ENCODE results near the gene DENND5B.

DNA sequence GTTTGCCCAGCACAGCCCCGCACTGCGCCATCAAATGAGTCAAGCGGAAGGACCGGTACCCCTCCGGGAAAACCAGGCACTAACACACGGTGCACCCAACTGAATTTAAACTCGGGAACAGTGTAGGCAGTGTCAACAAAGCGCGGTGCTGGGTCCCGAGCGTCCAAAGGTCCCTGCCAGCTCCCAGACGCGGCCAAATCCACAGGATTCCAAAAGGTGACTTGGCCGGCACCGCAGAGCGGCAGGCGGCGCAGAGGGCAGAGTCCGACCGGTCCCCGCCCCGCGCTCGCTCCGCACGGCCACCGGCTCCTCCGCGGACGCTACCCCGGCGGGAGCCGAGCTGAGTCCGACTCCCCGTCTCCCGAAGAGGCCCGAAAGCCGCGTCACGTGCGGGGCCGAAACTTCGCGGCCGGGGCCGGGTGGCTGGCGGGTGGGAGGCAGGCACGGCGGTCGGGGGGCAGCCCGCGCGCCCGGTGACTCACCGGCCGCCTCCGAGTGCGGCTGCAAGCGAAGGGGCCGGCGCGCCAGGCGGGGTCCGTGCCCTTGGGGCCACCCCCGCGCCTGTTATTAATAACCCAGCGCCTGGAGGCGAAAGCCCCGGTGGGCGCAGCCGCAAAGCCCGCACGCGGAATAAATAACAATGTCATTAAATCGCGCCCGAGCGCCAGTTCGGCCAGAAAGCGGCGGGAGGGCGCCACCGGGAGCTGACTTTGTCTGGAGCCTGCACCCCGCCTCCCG, 863 bp downstream of the DENND5B start:
- TF ChIP-seq, protein P1, sequence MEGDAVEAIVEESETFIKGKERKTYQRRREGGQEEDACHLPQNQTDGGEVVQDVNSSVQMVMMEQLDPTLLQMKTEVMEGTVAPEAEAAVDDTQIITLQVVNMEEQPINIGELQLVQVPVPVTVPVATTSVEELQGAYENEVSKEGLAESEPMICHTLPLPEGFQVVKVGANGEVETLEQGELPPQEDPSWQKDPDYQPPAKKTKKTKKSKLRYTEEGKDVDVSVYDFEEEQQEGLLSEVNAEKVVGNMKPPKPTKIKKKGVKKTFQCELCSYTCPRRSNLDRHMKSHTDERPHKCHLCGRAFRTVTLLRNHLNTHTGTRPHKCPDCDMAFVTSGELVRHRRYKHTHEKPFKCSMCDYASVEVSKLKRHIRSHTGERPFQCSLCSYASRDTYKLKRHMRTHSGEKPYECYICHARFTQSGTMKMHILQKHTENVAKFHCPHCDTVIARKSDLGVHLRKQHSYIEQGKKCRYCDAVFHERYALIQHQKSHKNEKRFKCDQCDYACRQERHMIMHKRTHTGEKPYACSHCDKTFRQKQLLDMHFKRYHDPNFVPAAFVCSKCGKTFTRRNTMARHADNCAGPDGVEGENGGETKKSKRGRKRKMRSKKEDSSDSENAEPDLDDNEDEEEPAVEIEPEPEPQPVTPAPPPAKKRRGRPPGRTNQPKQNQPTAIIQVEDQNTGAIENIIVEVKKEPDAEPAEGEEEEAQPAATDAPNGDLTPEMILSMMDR (IDR thresholded peaks at IDR 0.05) = no peak
- TF ChIP-seq, protein P2, sequence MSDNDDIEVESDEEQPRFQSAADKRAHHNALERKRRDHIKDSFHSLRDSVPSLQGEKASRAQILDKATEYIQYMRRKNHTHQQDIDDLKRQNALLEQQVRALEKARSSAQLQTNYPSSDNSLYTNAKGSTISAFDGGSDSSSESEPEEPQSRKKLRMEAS (CRISPR knock-in tag; IDR thresholded peaks at IDR 0.05) = no peak
- TF ChIP-seq, protein P3, sequence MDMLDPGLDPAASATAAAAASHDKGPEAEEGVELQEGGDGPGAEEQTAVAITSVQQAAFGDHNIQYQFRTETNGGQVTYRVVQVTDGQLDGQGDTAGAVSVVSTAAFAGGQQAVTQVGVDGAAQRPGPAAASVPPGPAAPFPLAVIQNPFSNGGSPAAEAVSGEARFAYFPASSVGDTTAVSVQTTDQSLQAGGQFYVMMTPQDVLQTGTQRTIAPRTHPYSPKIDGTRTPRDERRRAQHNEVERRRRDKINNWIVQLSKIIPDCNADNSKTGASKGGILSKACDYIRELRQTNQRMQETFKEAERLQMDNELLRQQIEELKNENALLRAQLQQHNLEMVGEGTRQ (CRISPR knock-in tag; IDR thresholded peaks at IDR 0.05) = peak; percentile 80
- TF ChIP-seq, protein P4, sequence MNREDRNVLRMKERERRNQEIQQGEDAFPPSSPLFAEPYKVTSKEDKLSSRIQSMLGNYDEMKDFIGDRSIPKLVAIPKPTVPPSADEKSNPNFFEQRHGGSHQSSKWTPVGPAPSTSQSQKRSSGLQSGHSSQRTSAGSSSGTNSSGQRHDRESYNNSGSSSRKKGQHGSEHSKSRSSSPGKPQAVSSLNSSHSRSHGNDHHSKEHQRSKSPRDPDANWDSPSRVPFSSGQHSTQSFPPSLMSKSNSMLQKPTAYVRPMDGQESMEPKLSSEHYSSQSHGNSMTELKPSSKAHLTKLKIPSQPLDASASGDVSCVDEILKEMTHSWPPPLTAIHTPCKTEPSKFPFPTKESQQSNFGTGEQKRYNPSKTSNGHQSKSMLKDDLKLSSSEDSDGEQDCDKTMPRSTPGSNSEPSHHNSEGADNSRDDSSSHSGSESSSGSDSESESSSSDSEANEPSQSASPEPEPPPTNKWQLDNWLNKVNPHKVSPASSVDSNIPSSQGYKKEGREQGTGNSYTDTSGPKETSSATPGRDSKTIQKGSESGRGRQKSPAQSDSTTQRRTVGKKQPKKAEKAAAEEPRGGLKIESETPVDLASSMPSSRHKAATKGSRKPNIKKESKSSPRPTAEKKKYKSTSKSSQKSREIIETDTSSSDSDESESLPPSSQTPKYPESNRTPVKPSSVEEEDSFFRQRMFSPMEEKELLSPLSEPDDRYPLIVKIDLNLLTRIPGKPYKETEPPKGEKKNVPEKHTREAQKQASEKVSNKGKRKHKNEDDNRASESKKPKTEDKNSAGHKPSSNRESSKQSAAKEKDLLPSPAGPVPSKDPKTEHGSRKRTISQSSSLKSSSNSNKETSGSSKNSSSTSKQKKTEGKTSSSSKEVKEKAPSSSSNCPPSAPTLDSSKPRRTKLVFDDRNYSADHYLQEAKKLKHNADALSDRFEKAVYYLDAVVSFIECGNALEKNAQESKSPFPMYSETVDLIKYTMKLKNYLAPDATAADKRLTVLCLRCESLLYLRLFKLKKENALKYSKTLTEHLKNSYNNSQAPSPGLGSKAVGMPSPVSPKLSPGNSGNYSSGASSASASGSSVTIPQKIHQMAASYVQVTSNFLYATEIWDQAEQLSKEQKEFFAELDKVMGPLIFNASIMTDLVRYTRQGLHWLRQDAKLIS (CRISPR knock-in tag; IDR thresholded peaks at IDR 0.05; ENCODE audit: borderline replicate concordance) = no peak
- TF ChIP-seq SMAD3 (CRISPR knock-in tag; IDR thresholded peaks at IDR 0.05; ENCODE audit: borderline replicate concordance) (0 out of 2 replicates have a peak, but pooled peaks have one; percentile 36), JUN (CRISPR knock-in tag; IDR thresholded peaks at IDR 0.05) (no peak), ESRRA (CRISPR knock-in tag; IDR thresholded peaks at IDR 0.05; ENCODE audit: borderline replicate concordance) (no peak), CREB1 (CRISPR knock-in tag; IDR thresholded peaks at IDR 0.05) (no peak), FOXP1 (CRISPR knock-in tag; IDR thresholded peaks at IDR 0.05; ENCODE audit: borderline replicate concordance) (no peak)
- TF ChIP-seq, protein P5, sequence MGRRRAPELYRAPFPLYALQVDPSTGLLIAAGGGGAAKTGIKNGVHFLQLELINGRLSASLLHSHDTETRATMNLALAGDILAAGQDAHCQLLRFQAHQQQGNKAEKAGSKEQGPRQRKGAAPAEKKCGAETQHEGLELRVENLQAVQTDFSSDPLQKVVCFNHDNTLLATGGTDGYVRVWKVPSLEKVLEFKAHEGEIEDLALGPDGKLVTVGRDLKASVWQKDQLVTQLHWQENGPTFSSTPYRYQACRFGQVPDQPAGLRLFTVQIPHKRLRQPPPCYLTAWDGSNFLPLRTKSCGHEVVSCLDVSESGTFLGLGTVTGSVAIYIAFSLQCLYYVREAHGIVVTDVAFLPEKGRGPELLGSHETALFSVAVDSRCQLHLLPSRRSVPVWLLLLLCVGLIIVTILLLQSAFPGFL (CRISPR knock-in tag; IDR thresholded peaks at IDR 0.05; ENCODE audit: borderline replicate concordance) = no peak; the same call in 1 of the 2 replicates
